Karpas-422 (cell line): ENCODE measurements around the gene EIF4G3. TPM values are rescaled to one million over a fixed set of nuclear protein-coding genes. Genes with fewer than 3 reads are reported as not detected.
A peak's percentile ranks its signal among the peaks of the same experiment; 100 is the strongest.
"Not testable (repeated sequence)": the region's sequence is repeated elsewhere in the genome, so short reads cannot be mapped to it uniquely, and the experiment has no call there.

ENCODE experiments used
- DNase-seq: peaks from one replicate; pipeline ENCODE4 v3.0.0-alpha.2; 2015
- H2AFZ ChIP-seq: fragments of 200-600 bp; sonication (generic); 2 replicates; pipeline ENCODE4 v1.6.1; 2014; ENCODE audit warnings: antibody characterized with exemption, low read length, mixed read lengths
- H3K27ac ChIP-seq: fragments of 200-600 bp; sonication (generic); 2 replicates; pipeline ENCODE4 v1.5.1; 2014; ENCODE audit warnings: mild to moderate bottlenecking, low read length, moderate library complexity
- H3K27me3 ChIP-seq: fragments of 200-600 bp; sonication (generic); 2 replicates; pipeline ENCODE4 v1.6.1; 2014; ENCODE audit warnings: low read length, mixed read lengths
- H3K36me3 ChIP-seq: fragments of 200-600 bp; sonication (generic); 2 replicates; pipeline ENCODE4 v1.6.1; 2014; ENCODE audit warnings: low read length, mixed read lengths; ENCODE audit not compliant: insufficient read depth
- H3K4me1 ChIP-seq: fragments of 200-600 bp; sonication (generic); 2 replicates; pipeline ENCODE4 v1.6.1; 2014; ENCODE audit warnings: mild to moderate bottlenecking, low read length, mixed read lengths
- H3K4me2 ChIP-seq: fragments of 200-600 bp; sonication (generic); 2 replicates; pipeline ENCODE4 v1.6.1; 2014; ENCODE audit warnings: low read length, low read depth, mild to moderate bottlenecking; ENCODE audit not compliant: poor library complexity, severe bottlenecking
- H3K4me3 ChIP-seq: fragments of 200-600 bp; sonication (generic); 2 replicates; pipeline ENCODE4 v1.5.1; 2014; ENCODE audit warnings: mild to moderate bottlenecking, antibody characterized with exemption, low read length, mixed read lengths
- H3K79me2 ChIP-seq: fragments of 200-600 bp; sonication (generic); 2 replicates; pipeline ENCODE4 v1.6.1; 2014; ENCODE audit warnings: mild to moderate bottlenecking, low read length, mixed read lengths
- H3K9ac ChIP-seq: fragments of 200-600 bp; sonication (generic); 2 replicates; pipeline ENCODE4 v1.6.0; 2014; ENCODE audit warnings: low read length
- H3K9me2 ChIP-seq: fragments of 200-600 bp; sonication (generic), shearing (Covaris generic); replicated peaks from 2 replicates; pipeline ENCODE4 v1.6.0; 2014; ENCODE audit warnings: mild to moderate bottlenecking, low read length, moderate library complexity; ENCODE audit not compliant: insufficient read depth
- H3K9me3 ChIP-seq: fragments of 300-700, 200-600 bp; sonication (generic); 2 replicates; pipeline ENCODE4 v1.6.1; 2014; ENCODE audit warnings: low read length, mixed read lengths
- H4K20me1 ChIP-seq: fragments of 200-600 bp; sonication (generic); 2 replicates; pipeline ENCODE4 v1.6.1; 2014; ENCODE audit warnings: mild to moderate bottlenecking, antibody characterized with exemption, low read length, low read depth; ENCODE audit not compliant: insufficient read depth
- total RNA-seq: library from RNA; depleted of rRNA; stranded (reverse); fragments of >200 nt; shearing (Covaris generic); gene quantifications from 2 replicates; pipeline ENCODE4 v1.2.3, GENCODE V29; 2014; ENCODE audit warnings: low replicate concordance

The EIF4G3 gene
- total RNA-seq, 1 experiment from 2014 or later = 139 TPM

DNA sequence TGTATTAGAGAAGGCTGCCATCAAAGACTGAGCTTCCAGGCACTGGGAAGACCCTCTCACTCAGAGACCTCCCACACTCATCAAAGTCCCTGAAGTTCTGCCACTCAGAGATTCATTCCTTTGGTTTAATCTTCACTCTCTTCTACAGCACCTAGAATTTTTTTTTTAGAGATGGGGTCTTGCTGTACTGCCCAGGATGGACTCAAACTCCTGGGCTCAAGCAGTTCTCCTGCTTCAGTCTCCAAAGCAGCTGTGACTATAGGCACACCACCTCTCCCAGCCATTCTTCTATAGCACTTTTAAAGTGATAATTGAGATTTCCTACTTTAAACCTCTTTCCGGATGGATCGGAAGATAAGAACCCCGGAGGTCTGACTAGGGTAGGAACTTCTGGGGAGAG, 385.9 kb downstream of the EIF4G3 start:
- no peak overlapping the region for H3K4me3 ChIP-seq
- no peak overlapping the region for H2AFZ ChIP-seq
- no peak overlapping the region for H3K4me2 ChIP-seq
- no peaks in the 10 kb centered on the region for H3K27me3 ChIP-seq
- peaks cover 6% of the 10 kb centered on the region for H3K79me2 ChIP-seq
- peaks cover 12% of the 10 kb centered on the region for H3K4me1 ChIP-seq
- H3K9me3 ChIP-seq = no peaks in the 10 kb centered on the region
- H3K36me3 ChIP-seq = no peaks in the 10 kb centered on the region
- no peak for DNase-seq
- H3K9ac ChIP-seq = no peak overlapping the region
- no peak overlapping the region for H3K27ac ChIP-seq
- H4K20me1 ChIP-seq = peaks cover 4% of the 10 kb centered on the region; the same call in 1 of the 2 replicates
- no peaks in the 10 kb centered on the region for H3K9me2 ChIP-seq

DNA sequence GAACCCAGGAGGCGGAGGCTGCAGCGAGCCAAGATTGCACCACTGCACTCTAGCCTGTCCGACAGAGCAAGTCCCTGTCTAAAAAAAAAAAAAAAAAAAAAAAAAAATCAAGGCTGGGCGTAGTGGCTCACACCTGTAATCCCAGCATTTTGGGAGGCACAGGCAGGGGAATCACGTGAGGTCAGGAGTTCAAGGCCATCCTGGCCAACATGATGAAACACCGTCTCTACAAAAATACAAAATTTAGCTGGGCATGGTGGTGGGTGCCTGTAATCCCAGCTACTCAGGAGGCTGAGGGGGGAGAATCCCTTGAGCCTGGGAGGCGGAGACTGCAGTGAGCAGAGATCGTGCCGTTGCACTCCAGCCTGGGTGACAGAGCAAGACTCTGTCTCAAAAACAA, 387.1 kb downstream of the EIF4G3 start:
- H3K36me3 ChIP-seq, H3K4me3 ChIP-seq, H3K9me3 ChIP-seq, H3K27ac ChIP-seq, DNase-seq, H2AFZ ChIP-seq, H3K9ac ChIP-seq, H3K4me2 ChIP-seq, H3K27me3 ChIP-seq, H3K9me2 ChIP-seq: not testable (repeated sequence)
- H3K79me2 ChIP-seq = peaks cover 18% of the 10 kb centered on the region
- peaks cover 13% of the 10 kb centered on the region; the same call in 1 of the 2 replicates for H4K20me1 ChIP-seq
- peaks cover 20% of the 10 kb centered on the region for H3K4me1 ChIP-seq

DNA sequence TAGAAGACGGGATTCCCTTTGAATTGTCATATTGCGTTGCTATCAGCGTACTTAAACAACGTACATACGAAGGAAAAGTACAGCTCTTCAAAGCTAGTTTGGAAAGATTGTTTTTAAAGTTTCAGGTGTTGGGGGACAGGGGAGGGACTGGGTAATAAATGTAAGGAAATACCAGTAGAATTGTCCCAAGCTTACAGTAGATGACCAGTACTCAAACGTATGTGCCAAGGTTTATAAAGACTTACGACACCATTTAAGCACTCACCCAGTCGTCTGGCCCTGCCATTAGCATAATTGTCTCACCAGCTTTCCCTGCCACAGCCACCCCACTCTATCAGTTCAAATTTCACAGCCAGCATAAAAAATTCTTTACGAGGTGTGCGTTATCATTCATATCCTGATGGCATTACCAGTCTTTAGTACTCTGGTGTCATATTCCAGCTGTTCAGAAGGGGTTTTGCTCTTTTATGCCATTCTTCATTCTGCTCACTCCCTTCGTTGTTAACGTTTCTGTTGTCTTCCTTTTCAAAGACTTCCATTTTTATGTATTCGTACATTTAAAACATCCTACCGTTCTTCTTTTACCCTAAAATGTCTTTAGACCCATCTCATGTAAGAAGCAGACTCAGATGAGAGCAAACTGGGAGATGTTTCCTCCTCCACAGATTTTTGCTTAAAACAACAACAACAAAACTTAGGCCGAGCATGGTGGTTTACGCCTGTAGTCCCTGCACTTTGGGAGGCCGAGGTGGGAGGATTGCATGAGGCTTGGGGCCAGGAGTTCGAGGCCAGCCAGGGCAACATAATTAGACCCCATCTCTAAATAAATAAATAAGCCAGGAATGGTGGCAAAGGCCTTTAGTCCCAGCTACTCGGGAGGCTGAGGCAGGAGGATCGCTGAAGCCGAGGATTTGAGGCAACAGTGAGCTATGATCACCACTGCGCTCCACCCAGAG, 388.6 kb downstream of the EIF4G3 start:
- peak overlapping the region; percentile 100 for H3K4me2 ChIP-seq
- peak overlapping the region; percentile 92 for H3K4me3 ChIP-seq
- peak; percentile 60 for DNase-seq
- no peaks in the 10 kb centered on the region for H3K27me3 ChIP-seq
- peaks cover 33% of the 10 kb centered on the region for H3K79me2 ChIP-seq
- peaks cover 13% of the 10 kb centered on the region; the same call in 1 of the 2 replicates for H4K20me1 ChIP-seq
- H3K9ac ChIP-seq = peak overlapping the region; percentile 97
- no peaks in the 10 kb centered on the region for H3K9me3 ChIP-seq
- H3K36me3 ChIP-seq = 0 out of 2 replicates have a peak, but pooled peaks cover 3% of the 10 kb centered on the region
- peaks cover 24% of the 10 kb centered on the region for H3K4me1 ChIP-seq
- H2AFZ ChIP-seq = peak overlapping the region; percentile 61; the same call in 1 of the 2 replicates
- H3K9me2 ChIP-seq = no peaks in the 10 kb centered on the region
- H3K27ac ChIP-seq = peak overlapping the region; percentile 91

DNA sequence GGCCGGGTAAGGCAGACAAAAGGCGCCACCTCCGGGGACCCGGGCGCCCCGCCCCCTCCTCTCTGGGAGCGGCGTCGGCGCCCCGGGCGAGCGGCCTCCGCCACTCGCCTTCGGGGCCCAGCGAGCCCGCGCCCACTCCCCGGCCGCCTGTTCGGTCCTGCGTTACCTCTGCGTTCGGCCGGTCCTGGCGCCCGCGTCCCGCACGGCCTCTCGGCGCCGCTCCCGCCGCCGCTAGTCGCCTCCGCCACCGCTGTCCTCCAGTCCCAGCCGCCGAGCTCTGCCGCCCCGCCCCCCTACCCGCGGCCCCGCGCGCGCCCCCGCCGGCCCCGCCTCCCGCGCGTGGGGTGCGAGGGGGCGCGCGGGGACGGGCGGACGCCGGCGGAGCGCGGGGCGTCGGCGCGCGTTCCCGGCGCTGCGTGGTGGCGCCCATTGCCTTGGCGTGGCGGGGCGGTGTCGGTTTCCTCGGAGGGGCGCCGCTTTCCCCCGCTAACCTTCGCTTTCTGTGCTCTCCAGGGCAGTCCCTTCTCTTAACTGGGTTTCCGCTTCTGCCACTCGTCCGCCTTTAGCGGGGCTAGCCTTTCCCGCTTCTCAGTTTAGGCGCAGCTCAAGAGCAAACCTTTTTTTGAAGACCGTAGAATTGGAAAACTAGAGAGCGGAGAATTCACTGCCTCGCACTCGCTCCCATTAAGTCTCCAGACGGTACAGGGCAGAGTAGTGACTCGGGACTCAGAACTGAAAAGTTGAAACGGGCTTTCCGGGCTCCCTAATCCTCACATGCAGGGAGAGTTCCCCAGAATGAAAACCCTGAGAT, 389.5 kb downstream of the EIF4G3 start, which contains the start of gene HP1BP3:
HP1BP3 (minus strand) TSS at position 279 of the 811 bp plus-strand sequence. CDS start 6,867 bp downstream, outside the sequence.
- H3K4me2 ChIP-seq = peak within 1 kb of the TSS; percentile 100
- H3K9me2 ChIP-seq = no peaks in the 10 kb centered on the region
- H3K9me3 ChIP-seq = no peaks in the 10 kb centered on the region
- H3K4me3 ChIP-seq = peak within 1 kb of the TSS; percentile 92
- peaks cover 24% of the 10 kb centered on the region for H3K4me1 ChIP-seq
- H3K9ac ChIP-seq = peak within 1 kb of the TSS; percentile 97
- H3K27ac ChIP-seq = peak within 1 kb of the TSS; percentile 91
- H4K20me1 ChIP-seq = peaks cover 13% of the 10 kb centered on the region; the same call in 1 of the 2 replicates
- 0 out of 2 replicates have a peak, but pooled peaks cover 4% of the 10 kb centered on the region for H3K36me3 ChIP-seq
- H2AFZ ChIP-seq = peak within 1 kb of the TSS; percentile 61; the same call in 1 of the 2 replicates
- peaks cover 42% of the 10 kb centered on the region for H3K79me2 ChIP-seq
- DNase-seq = peak; percentile 90
- H3K27me3 ChIP-seq = no peaks in the 10 kb centered on the region

DNA sequence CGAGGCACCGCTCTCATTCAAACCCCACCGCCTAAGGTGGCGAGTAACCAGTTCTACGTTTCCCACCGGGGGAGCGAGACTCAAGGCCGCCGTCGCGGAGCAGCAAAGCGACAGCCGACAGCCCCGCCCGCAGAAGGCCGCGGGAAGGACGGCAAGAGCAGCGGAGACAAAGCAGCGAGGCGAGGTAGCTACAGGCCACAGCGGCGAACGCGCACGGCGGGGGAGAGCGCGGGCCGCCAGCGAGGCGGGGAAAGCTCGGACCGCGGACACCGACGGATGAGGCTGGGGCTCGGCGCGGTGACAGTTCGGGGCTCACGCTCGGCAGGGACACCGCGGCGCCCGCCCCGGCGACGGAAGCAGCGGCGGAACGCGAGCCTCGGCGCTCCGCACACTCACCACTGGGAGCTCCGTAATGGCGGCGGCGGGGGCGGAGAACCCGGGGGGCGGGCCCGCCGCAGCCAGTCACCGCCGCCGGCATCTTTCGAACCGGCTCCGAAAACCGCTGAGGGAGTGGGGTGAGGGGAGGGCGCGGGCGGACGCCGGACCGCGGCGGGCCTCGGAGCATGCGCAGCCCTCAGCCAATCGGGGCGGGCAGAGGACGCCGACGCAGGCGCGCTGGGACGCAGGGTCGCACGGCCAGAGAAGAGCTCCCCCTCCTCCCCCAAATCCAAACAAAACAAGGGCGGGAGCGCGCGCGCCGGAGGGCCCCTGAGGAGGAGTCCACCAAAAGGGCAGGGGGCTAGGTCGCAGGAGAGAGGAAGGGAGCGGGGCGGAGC, 390.3 kb downstream of the EIF4G3 start:
- Histone ChIP-seq H3K79me2 (peaks cover 50% of the 10 kb centered on the region), H3K9ac (peak overlapping the region; percentile 97), H3K4me3 (peak overlapping the region; percentile 92), H3K9me2 (no peaks in the 10 kb centered on the region), H3K27ac (peak overlapping the region; percentile 91), H4K20me1 (peaks cover 13% of the 10 kb centered on the region; the same call in 1 of the 2 replicates), H3K4me2 (peak overlapping the region; percentile 89), H3K9me3 (no peaks in the 10 kb centered on the region), H3K36me3 (0 out of 2 replicates have a peak, but pooled peaks cover 4% of the 10 kb centered on the region), H2AFZ (peak overlapping the region; percentile 19; the same call in 1 of the 2 replicates), H3K27me3 (no peaks in the 10 kb centered on the region), H3K4me1 (peaks cover 27% of the 10 kb centered on the region)
- peak; percentile 97 for DNase-seq

DNA sequence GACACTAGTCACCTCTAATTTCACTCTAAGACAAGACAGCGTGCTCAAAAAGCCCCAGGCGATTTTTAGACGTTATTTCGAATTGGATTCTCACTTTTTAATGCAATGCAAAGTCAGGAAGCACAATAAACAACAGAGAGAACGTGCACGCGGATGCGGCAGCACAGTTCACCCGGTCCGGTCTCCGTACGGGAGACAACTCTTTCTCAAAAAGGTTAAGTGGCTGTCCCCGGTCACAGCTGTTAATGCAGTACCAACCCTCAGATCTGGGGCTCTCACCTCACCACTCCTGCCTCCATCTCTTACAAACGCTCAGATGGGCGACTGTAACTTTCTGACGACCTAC, 390.8 kb downstream of the EIF4G3 start:
- Histone ChIP-seq H3K4me1 (peaks cover 27% of the 10 kb centered on the region), H3K79me2 (peaks cover 56% of the 10 kb centered on the region), H4K20me1 (peaks cover 16% of the 10 kb centered on the region), H2AFZ (peak overlapping the region; percentile 19; the same call in 1 of the 2 replicates), H3K4me2 (peak overlapping the region; percentile 89), H3K27me3 (no peaks in the 10 kb centered on the region), H3K27ac (peak overlapping the region; percentile 91), H3K9ac (peak overlapping the region; percentile 97), H3K36me3 (0 out of 2 replicates have a peak, but pooled peaks cover 4% of the 10 kb centered on the region), H3K9me3 (no peaks in the 10 kb centered on the region), H3K4me3 (peak overlapping the region; percentile 92), H3K9me2 (no peaks in the 10 kb centered on the region)
- peak; percentile 69 for DNase-seq

DNA sequence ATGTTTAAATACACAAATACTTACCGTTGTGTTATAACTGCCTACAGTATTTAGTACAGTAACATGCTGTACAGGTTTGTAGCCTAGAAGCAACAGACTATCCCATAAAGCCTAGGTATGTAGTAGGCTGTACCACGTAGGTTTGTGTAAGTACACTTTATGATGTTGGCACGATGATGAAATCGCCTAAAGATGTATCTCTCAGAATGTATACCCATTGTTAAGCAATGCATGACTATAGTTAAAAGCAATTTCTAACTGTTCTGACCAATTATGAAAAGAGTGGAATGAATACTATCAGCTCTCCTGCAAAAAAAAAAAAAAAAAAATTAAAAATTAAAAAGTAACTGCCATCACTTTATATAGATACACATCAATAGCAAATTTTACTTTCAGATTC, 401.0 kb downstream of the EIF4G3 start:
- Histone ChIP-seq H3K27me3 (no peaks in the 10 kb centered on the region), H3K4me1 (no peaks in the 10 kb centered on the region; the same call in 1 of the 2 replicates), H2AFZ (no peak overlapping the region), H3K27ac (no peak overlapping the region), H3K9ac (no peak overlapping the region), H3K4me2 (no peak overlapping the region), H3K79me2 (peaks cover 58% of the 10 kb centered on the region), H3K9me2 (no peaks in the 10 kb centered on the region), H3K9me3 (no peaks in the 10 kb centered on the region), H3K4me3 (no peak overlapping the region), H3K36me3 (peaks cover 73% of the 10 kb centered on the region), H4K20me1 (no peaks in the 10 kb centered on the region)
- DNase-seq = no peak
